OCI-LY7 (cell line): Measurements from ENCODE around the gene ZBTB42. TPM values are rescaled to one million over a fixed set of nuclear protein-coding genes. Genes with fewer than 3 reads are reported as not detected.

Experiments used
- BruUV-seq: library from RNA; stranded (reverse); fragments of 400-500 nt; replicated peaks from 2 replicates; lab custom pipeline; 2021; lab: Mats Ljungman, UMichigan
- CTCF ChIA-PET: fragments of 300-600 bp; sonication (Branson Sonifier 250); formaldehyde crosslinking; loops from one replicate; lab custom pipeline; 2022; ENCODE audit warnings: antibody characterized with exemption; ENCODE audit not compliant: unreplicated experiment; lab: Charles Lee
- POLR2A ChIA-PET: fragments of 300-600 bp; sonication (Branson Sonifier 250); formaldehyde crosslinking; loops from one replicate; lab custom pipeline; 2022; ENCODE audit warnings: antibody characterized with exemption; lab: Charles Lee
- DNase-seq: peaks from one replicate; pipeline ENCODE4 v3.0.0-alpha.2; 2015; ENCODE audit warnings: low spot score
- H2AFZ ChIP-seq: fragments of 200-600 bp; sonication (generic), shearing (Covaris generic); 2 replicates; pipeline ENCODE4 v1.6.1; 2014; ENCODE audit warnings: mild to moderate bottlenecking, antibody characterized with exemption, low read length, moderate library complexity
- H3K27ac ChIP-seq: fragments of 200-600 bp; sonication (generic); 2 replicates; pipeline ENCODE4 v1.5.1; 2014; ENCODE audit warnings: mixed run types, low read depth, mild to moderate bottlenecking, moderate library complexity, low read length, inconsistent platforms; ENCODE audit not compliant: poor library complexity, severe bottlenecking
- H3K36me3 ChIP-seq: fragments of 200-600 bp; sonication (generic); 2 replicates; pipeline ENCODE4 v1.6.1; 2014; ENCODE audit warnings: mild to moderate bottlenecking, antibody characterized with exemption, low read length, moderate library complexity, mixed read lengths; ENCODE audit not compliant: insufficient read depth
- H3K4me1 ChIP-seq: fragments of 200-600 bp; sonication (generic); 2 replicates; pipeline ENCODE4 v1.5.1; 2014; ENCODE audit warnings: mild to moderate bottlenecking, low read length; ENCODE audit not compliant: insufficient read depth, poor library complexity, severe bottlenecking
- H3K4me2 ChIP-seq: fragments of 200-600 bp; sonication (generic); 2 replicates; pipeline ENCODE4 v1.6.1; 2014; ENCODE audit warnings: mild to moderate bottlenecking, low read length
- H3K4me3 ChIP-seq: fragments of 200-600 bp; sonication (generic); 2 replicates; pipeline ENCODE4 v1.5.1; 2014; ENCODE audit warnings: mild to moderate bottlenecking, low read depth, low read length; ENCODE audit not compliant: poor library complexity, severe bottlenecking
- H3K79me2 ChIP-seq: fragments of 200-600 bp; sonication (generic); 2 replicates; pipeline ENCODE4 v1.6.1; 2016; ENCODE audit warnings: low read depth, mild to moderate bottlenecking, low read length, moderate library complexity, mixed read lengths; ENCODE audit not compliant: insufficient read depth
- H3K9me2 ChIP-seq: fragments of 200-600 bp; sonication (generic); 2 replicates; pipeline ENCODE4 v1.6.1; 2016; ENCODE audit warnings: mild to moderate bottlenecking, low read length, mixed read lengths; ENCODE audit not compliant: insufficient read depth
- H3K9me3 ChIP-seq: fragments of 200-600 bp; sonication (generic); 2 replicates; pipeline ENCODE4 v1.6.1; 2014; ENCODE audit warnings: mild to moderate bottlenecking, mixed run types, low read length, mixed read lengths
- H4K20me1 ChIP-seq: fragments of 200-600 bp; sonication (generic); 2 replicates; pipeline ENCODE4 v1.6.1; 2014; ENCODE audit warnings: mild to moderate bottlenecking, antibody characterized with exemption, low read length, moderate library complexity, mixed read lengths; ENCODE audit not compliant: insufficient read depth
- EZH2phosphoT487 ChIP-seq: fragments of 200-600 bp; sonication (generic); IDR thresholded peaks from 2 replicates; pipeline ENCODE4 v1.6.1; 2018; ENCODE audit warnings: low read depth, borderline replicate concordance, mild to moderate bottlenecking, mixed run types, antibody characterized with exemption, low read length, moderate library complexity, mixed read lengths
- intact Hi-C: fragments of 100-400 bp; cut with micrococcal nuclease; formaldehyde crosslinking; loops from one replicate; pipeline ENCODE4 v1.10.0; 2022; ENCODE audit not compliant: unreplicated experiment
- total RNA-seq, 2 experiments: library from RNA; depleted of rRNA in 1 of 2; stranded (reverse); fragments of >200 nt in 1 of 2; shearing (Covaris generic) in 1 of 2; gene quantifications; 2 replicates each; pipeline ENCODE4 v1.2.3, GENCODE V29; 2014 to 2022
- TF ChIP-seq, protein P1 (sequence below): fragments of 200-600 bp; sonication (generic); conservative IDR thresholded peaks from 2 replicates; pipeline ENCODE4 v1.5.1; 2014; ENCODE audit warnings: mild to moderate bottlenecking, antibody characterized with exemption, low read length, moderate library complexity, mixed read lengths

Gene ZBTB42
- total RNA-seq, 2 experiments from 2014 or later, result 0.98 to 1.9 TPM

DNA sequence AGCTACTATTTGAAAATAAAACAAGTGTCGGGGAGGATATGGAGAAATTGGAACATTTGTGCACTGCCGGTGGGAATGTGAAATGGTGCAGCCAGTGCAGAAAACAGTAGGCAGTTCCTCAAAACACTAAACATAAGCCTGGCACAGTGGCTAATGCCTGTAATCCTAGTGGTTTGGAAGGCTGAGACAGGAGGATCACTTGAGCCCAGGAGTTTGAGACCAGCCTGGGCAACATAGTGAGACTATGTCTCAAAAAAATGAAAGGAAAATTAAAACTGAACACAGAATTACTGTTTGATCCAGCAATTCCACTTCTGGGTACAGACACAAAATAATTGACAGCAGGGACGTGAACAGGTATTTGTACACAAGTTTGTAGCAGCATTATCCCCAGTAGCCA, 35.4 kb upstream of the ZBTB42 start:
- POLR2A ChIA-PET, result interaction anchor here (0.9 kb wide), 1 partner anchor 13 kb away, joined by 3 read pairs; no protein-coding TSS in a partner anchor
- Histone ChIP-seq H3K36me3 (peaks cover 50% of the 10 kb centered on the region), H3K4me1 (peaks cover 4% of the 10 kb centered on the region), H3K4me2 (no peak overlapping the region), H3K4me3 (no peak overlapping the region), H4K20me1 (no peaks in the 10 kb centered on the region), H2AFZ (no peak overlapping the region), H3K9me3 (no peaks in the 10 kb centered on the region), H3K27ac (no peak overlapping the region), H3K9me2 (no peaks in the 10 kb centered on the region), H3K79me2 (no peaks in the 10 kb centered on the region)
- BruUV-seq, result no TSS peak
- intact Hi-C loops, result no loop called here
- no peak for DNase-seq
- TF ChIP-seq EZH2phosphoT487, result no peak
- TF ChIP-seq, protein P1, sequence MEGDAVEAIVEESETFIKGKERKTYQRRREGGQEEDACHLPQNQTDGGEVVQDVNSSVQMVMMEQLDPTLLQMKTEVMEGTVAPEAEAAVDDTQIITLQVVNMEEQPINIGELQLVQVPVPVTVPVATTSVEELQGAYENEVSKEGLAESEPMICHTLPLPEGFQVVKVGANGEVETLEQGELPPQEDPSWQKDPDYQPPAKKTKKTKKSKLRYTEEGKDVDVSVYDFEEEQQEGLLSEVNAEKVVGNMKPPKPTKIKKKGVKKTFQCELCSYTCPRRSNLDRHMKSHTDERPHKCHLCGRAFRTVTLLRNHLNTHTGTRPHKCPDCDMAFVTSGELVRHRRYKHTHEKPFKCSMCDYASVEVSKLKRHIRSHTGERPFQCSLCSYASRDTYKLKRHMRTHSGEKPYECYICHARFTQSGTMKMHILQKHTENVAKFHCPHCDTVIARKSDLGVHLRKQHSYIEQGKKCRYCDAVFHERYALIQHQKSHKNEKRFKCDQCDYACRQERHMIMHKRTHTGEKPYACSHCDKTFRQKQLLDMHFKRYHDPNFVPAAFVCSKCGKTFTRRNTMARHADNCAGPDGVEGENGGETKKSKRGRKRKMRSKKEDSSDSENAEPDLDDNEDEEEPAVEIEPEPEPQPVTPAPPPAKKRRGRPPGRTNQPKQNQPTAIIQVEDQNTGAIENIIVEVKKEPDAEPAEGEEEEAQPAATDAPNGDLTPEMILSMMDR, result no peak
- CTCF ChIA-PET, result interaction anchor here (0.6 kb wide), 1 partner anchor 61 kb away, joined by 4 read pairs; no protein-coding TSS in a partner anchor

DNA sequence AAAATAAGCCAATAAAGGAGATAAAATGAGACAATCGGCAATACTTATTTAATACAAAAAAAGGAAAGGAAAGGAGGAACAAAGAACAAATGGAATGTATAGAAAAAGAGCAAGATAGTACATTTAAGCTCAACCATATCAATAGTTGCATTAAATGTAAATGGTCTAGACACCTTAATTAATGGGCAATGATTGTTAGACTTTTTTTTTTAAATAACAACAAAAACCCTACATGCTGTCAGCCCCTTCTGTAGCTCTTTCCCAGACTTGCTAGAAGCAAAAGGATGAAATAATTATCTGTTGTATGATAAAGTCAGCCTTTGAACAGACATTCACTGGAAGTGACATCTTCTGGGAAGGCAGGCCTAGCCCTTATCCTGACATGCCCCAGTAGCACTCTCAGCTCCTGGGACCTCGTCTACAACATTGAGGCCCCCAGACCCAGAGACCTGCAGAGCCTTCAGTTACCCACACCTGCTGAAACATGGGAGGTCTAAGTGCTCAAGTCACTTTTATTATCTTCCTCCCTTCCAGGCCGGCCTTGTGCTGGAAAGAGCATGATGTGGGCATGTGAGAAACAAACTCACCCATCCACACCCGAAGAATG, 34.5 kb upstream of the ZBTB42 start:
- Histone ChIP-seq H3K27ac (no peak overlapping the region), H3K36me3 (peaks cover 50% of the 10 kb centered on the region), H4K20me1 (no peaks in the 10 kb centered on the region), H3K9me2 (no peaks in the 10 kb centered on the region), H3K9me3 (no peaks in the 10 kb centered on the region), H3K4me2 (no peak overlapping the region), H3K4me3 (no peak overlapping the region), H3K4me1 (peaks cover 4% of the 10 kb centered on the region), H3K79me2 (no peaks in the 10 kb centered on the region), H2AFZ (no peak overlapping the region)
- DNase-seq, result no peak
- ChIA-PET POLR2A (interaction anchor here (0.8 kb wide), 1 partner anchor 14 kb away, joined by 3 read pairs; no protein-coding TSS in a partner anchor), CTCF (no interaction called here)
- intact Hi-C loops, result no loop called here
- no TSS peak for BruUV-seq
- TF ChIP-seq EZH2phosphoT487, result no peak
- TF ChIP-seq, protein P1, result no peak

DNA sequence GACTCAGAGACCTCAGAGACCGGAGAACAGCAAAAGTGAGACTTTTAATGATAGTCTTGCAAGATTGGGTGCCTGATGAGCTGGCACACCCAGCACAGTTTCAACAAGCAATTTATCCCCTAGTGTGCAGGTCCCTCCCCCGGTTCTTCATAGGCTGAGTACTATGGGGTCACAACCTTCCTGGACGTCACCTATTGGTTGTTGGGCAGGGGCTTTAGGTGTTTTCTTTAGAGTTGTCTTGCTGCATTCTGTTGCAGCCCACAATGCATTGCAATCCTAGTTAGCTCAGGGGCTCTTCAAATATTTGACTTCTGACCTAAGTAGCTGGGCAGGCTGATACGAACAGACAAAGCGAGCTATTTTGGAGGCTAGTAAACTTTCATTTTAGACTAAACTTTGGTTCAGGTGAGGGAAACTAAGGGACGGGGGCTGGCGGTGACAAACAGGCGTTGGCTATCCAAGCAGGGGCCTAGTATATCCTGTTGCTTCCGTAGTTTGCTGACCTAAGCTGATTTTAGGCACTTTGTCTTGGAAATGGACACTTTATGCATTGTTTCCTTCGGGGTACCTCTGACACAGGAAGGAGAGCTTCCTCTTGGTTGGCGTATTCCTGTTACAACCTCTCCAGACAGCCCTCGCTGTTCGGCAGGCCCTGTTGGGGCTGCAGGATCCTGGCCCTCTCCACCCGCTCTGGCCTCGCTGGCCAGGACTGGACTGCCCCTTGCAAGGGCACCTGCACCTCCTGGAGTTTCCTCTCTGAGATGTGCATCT, 33.9 kb upstream of the ZBTB42 start:
- POLR2A ChIA-PET, result interaction anchor here (0.8 kb wide), 1 partner anchor 14 kb away, joined by 4 read pairs; the partner anchor contains the start of gene SIVA1

More for the DNA sequence above, 33.9 kb upstream of the ZBTB42 start:
- Histone ChIP-seq H3K4me1 (peaks cover 4% of the 10 kb centered on the region), H2AFZ (no peak overlapping the region), H3K4me2 (no peak overlapping the region), H3K36me3 (peaks cover 50% of the 10 kb centered on the region), H3K9me3 (no peaks in the 10 kb centered on the region), H3K79me2 (no peaks in the 10 kb centered on the region), H3K27ac (no peak overlapping the region), H3K4me3 (no peak overlapping the region), H4K20me1 (no peaks in the 10 kb centered on the region), H3K9me2 (no peaks in the 10 kb centered on the region)
- intact Hi-C loops, result no loop called here
- CTCF ChIA-PET, result no interaction called here
- no TSS peak for BruUV-seq
- TF ChIP-seq EZH2phosphoT487, result no peak
- TF ChIP-seq, protein P1, result no peak
- DNase-seq, result no peak
